Measurements from ENCODE around the gene C6orf120. TPM values are rescaled to one million over a fixed set of nuclear protein-coding genes. Genes with fewer than 3 reads are reported as not detected.

C6orf120 gene
- total and polyA plus RNA-seq, 2 of the 13 experiments (the other 11 are each of a cell fraction or from before 2014, with no cell fraction given): 21.7 to 29.9 TPM

GRCh38 chr6:169701954-169702839 lies at the start of gene C6orf120, which contains the start of gene WDR27 (continued):
- TF ChIP-seq RFX3 (CRISPR knock-in tag; IDR thresholded peaks at IDR 0.05): peak; percentile 71
- TF ChIP-seq, protein P1, sequence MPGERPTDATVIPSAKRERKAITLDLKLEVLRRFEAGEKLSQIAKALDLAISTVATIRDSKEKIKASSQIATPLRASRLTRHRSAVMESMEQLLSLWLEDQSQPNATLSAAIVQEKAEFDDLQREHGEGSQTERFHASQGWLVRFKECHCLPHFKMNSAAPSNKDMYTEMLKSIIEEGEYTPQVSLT (CRISPR knock-in tag; IDR thresholded peaks at IDR 0.05; ENCODE audit: borderline replicate concordance, low read depth): no peak
- TF ChIP-seq NONO (IDR thresholded peaks at IDR 0.05): no peak
- TF ChIP-seq NONO (CRISPR knock-in tag; conservative IDR thresholded peaks at IDR 0.05): peak; percentile 94
- TF ChIP-seq, protein P2, sequence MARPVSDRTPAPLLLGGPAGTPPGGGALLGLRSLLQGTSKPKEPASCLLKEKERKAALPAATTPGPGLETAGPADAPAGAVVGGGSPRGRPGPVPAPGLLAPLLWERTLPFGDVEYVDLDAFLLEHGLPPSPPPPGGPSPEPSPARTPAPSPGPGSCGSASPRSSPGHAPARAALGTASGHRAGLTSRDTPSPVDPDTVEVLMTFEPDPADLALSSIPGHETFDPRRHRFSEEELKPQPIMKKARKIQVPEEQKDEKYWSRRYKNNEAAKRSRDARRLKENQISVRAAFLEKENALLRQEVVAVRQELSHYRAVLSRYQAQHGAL (CRISPR knock-in tag; IDR thresholded peaks at IDR 0.05; ENCODE audit: not compliant biosample characterization): peak; percentile 78
- peak; percentile 83 for TF ChIP-seq KAT7 (CRISPR knock-in tag; IDR thresholded peaks at IDR 0.05; ENCODE audit: borderline replicate concordance)
- no peak for TF ChIP-seq NR3C1 (CRISPR knock-in tag; IDR thresholded peaks at IDR 0.05)
- peak; percentile 48 for TF ChIP-seq TGIF2 (CRISPR knock-in tag; IDR thresholded peaks at IDR 0.05)
- TF ChIP-seq SALL1 (CRISPR knock-in tag; IDR thresholded peaks at IDR 0.05): peak; percentile 80; the same call in 1 of the 2 replicates
- TF ChIP-seq, protein P3, sequence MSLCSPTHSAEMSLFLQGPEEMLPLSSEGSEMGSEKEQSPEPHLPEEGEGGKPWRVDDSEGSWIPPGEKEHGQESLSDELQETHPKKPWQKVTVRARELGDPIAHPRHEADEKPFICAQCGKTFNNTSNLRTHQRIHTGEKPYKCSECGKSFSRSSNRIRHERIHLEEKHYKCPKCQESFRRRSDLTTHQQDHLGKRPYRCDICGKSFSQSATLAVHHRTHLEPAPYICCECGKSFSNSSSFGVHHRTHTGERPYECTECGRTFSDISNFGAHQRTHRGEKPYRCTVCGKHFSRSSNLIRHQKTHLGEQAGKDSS (CRISPR knock-in tag; IDR thresholded peaks at IDR 0.05; ENCODE audit: borderline replicate concordance, low read depth): peak; percentile 90
- TF ChIP-seq, protein P4, sequence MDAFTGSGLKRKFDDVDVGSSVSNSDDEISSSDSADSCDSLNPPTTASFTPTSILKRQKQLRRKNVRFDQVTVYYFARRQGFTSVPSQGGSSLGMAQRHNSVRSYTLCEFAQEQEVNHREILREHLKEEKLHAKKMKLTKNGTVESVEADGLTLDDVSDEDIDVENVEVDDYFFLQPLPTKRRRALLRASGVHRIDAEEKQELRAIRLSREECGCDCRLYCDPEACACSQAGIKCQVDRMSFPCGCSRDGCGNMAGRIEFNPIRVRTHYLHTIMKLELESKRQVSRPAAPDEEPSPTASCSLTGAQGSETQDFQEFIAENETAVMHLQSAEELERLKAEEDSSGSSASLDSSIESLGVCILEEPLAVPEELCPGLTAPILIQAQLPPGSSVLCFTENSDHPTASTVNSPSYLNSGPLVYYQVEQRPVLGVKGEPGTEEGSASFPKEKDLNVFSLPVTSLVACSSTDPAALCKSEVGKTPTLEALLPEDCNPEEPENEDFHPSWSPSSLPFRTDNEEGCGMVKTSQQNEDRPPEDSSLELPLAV (CRISPR knock-in tag; conservative IDR thresholded peaks at IDR 0.05; ENCODE audit: low read depth): peak; percentile 64; the same call in 1 of the 2 replicates
- TF ChIP-seq, protein P5, sequence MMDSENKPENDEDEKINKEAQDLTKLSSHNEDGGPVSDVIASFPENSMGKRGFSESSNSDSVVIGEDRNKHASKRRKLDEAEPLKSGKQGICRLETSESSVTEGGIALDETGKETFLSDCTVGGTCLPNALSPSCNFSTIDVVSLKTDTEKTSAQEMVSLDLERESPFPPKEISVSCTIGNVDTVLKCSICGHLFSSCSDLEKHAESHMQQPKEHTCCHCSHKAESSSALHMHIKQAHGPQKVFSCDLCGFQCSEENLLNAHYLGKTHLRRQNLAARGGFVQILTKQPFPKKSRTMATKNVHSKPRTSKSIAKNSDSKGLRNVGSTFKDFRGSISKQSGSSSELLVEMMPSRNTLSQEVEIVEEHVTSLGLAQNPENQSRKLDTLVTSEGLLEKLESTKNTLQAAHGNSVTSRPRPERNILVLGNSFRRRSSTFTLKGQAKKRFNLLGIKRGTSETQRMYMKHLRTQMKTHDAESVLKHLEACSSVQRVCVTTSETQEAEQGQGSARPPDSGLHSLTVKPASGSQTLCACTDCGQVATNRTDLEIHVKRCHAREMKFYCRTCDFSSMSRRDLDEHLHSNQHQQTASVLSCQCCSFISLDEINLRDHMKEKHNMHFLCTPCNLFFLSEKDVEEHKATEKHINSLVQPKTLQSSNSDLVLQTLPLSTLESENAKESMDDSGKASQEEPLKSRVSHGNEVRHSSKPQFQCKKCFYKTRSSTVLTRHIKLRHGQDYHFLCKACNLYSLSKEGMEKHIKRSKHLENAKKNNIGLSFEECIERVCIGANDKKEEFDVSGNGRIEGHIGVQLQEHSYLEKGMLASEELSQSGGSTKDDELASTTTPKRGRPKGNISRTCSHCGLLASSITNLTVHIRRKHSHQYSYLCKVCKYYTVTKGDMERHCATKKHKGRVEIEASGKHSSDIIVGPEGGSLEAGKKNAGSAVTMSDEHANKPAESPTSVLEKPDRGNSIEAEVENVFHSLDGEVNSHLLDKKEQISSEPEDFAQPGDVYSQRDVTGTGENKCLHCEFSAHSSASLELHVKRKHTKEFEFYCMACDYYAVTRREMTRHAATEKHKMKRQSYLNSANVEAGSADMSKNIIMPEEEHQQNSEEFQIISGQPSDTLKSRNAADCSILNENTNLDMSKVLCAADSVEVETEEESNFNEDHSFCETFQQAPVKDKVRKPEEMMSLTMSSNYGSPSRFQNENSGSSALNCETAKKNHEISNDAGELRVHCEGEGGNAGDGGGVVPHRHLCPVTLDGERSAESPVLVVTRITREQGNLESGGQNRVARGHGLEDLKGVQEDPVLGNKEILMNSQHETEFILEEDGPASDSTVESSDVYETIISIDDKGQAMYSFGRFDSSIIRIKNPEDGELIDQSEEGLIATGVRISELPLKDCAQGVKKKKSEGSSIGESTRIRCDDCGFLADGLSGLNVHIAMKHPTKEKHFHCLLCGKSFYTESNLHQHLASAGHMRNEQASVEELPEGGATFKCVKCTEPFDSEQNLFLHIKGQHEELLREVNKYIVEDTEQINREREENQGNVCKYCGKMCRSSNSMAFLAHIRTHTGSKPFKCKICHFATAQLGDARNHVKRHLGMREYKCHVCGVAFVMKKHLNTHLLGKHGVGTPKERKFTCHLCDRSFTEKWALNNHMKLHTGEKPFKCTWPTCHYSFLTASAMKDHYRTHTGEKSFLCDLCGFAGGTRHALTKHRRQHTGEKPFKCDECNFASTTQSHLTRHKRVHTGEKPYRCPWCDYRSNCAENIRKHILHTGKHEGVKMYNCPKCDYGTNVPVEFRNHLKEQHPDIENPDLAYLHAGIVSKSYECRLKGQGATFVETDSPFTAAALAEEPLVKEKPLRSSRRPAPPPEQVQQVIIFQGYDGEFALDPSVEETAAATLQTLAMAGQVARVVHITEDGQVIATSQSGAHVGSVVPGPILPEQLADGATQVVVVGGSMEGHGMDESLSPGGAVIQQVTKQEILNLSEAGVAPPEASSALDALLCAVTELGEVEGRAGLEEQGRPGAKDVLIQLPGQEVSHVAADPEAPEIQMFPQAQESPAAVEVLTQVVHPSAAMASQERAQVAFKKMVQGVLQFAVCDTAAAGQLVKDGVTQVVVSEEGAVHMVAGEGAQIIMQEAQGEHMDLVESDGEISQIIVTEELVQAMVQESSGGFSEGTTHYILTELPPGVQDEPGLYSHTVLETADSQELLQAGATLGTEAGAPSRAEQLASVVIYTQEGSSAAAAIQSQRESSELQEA (CRISPR knock-in tag; IDR thresholded peaks at IDR 0.05; ENCODE audit: not compliant biosample characterization): peak; percentile 94
